Measurements from ENCODE around the gene C6orf15.

The C6orf15 gene

DNA sequence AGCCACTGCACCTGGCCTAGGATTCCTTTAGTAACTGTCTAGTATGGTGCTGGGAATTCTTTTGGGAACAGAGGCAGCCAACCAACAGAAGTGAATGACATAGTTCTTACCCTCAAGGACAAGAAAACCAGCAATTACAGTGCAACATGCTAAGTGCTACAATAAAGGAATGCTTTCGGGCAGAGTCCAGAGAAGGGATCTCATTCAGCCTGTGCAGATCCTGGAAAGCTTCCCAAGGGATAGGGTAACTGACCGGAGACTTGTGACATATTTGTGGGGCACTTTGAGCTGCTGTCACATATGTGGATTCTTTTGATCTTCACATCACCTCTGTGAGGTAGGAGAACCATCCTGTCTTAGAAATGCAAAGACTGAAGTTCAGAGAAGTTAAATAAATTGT is 46.8 kb downstream of the C6orf15 start:
- DNase-seq = peak; percentile 30

DNA sequence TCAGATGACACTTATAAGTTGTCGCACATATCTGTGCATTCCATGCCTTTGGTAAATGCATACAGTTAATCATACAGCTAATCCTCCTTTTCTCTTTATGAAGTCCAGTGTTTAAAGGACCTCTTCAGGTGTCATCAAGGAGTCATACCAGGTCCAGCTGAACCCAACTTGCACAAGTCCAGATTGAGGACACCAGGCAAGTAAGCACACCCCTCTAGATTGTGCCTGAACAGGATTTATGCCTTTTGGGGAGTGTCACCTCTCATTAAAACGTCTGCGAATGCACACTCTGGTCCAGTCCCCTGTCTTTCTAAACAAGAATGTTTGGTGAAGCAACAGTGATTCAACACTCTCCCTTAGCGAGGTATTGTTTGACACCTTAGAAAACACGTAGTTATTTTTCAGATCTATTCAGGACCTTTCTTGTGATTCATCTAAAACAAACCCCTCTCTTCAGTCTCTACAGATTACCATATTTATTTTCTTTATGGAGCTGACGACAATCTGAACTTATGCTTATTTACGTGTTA is 48.4 kb downstream of the C6orf15 start:
- no peak for DNase-seq

All from fibroblast of skin of right biceps (primary cell).